H1 (cell line): Measurements from ENCODE around the gene ANKS1B. TPM values are rescaled to one million over a fixed set of nuclear protein-coding genes. Genes with fewer than 3 reads are reported as not detected.

Source experiments
- CTCF ChIA-PET: fragments of 300-600 bp; sonication (Branson Sonifier 250); formaldehyde crosslinking; loops from one replicate; lab custom pipeline; 2021; ENCODE audit not compliant: partially characterized antibody; lab: Charles Lee
- POLR2A ChIA-PET: fragments of 300-600 bp; sonication (Branson Sonifier 250); formaldehyde crosslinking; loops from one replicate; lab custom pipeline; 2021; ENCODE audit warnings: inconsistent platforms; ENCODE audit not compliant: partially characterized antibody; lab: Charles Lee
- DNase-seq, 2 experiments: peaks; one replicate each; pipeline versions ENCODE4 v3.0.0 to v3.0.0-alpha.2; 2010 to 2022; ENCODE audit warnings: low spot score in 2 of 2, low read depth in 1 of 2, mixed read lengths in 1 of 2
- FAIRE-seq: peaks from 2 replicates; lab custom pipeline; 2011; peaks lifted over from hg19 to GRCh38; lab: Jason Lieb, UNC
- H2AFZ ChIP-seq: 2 replicates; pipeline ENCODE4 v1.8.1; 2012; ENCODE audit warnings: low read length, inconsistent platforms
- H2AK5ac ChIP-seq: 2 replicates; pipeline ENCODE4 v1.6.1; 2013; ENCODE audit warnings: low read depth, low read length
- H2BK120ac ChIP-seq: replicated peaks from 2 replicates; pipeline ENCODE3; 2013; ENCODE audit warnings: low read depth, low read length, inconsistent platforms
- H2BK12ac ChIP-seq: 2 replicates; pipeline ENCODE4 v1.6.1; 2013; ENCODE audit warnings: low read depth, low read length
- H2BK15ac ChIP-seq: 2 replicates; pipeline ENCODE4 v1.6.1; 2013; ENCODE audit warnings: low read length
- H2BK20ac ChIP-seq: 2 replicates; pipeline ENCODE4 v1.6.1; 2013; ENCODE audit warnings: low read length
- H2BK5ac ChIP-seq: 2 replicates; pipeline ENCODE4 v1.6.1; 2013; ENCODE audit warnings: low read depth, low read length
- H3K14ac ChIP-seq: 2 replicates; pipeline ENCODE4 v1.6.1; 2013; ENCODE audit warnings: inconsistent platforms; ENCODE audit not compliant: insufficient read length
- H3K18ac ChIP-seq: 2 replicates; pipeline ENCODE4 v1.6.1; 2013; ENCODE audit warnings: low read length; ENCODE audit errors: extremely low read depth
- H3K23ac ChIP-seq: 2 replicates; pipeline ENCODE4 v1.6.1; 2013; ENCODE audit warnings: inconsistent platforms; ENCODE audit not compliant: insufficient read length
- H3K23me2 ChIP-seq: 2 replicates; pipeline ENCODE4 v1.6.1; 2013; ENCODE audit warnings: low read depth, low read length
- H3K27ac ChIP-seq: 2 replicates; pipeline ENCODE4 v1.6.1; 2011; ENCODE audit warnings: low read depth, low read length, inconsistent platforms
- H3K27me3 ChIP-seq, 4 experiments: replicated peaks in 1 of 4; 1 replicate in 1 of 4; 2 replicates in 3 of 4; pipeline versions ENCODE4 v1.6.1 to v1.8.1; 2011 to 2013; ENCODE audit warnings: low read length in 3 of 4, mild to moderate bottlenecking in 3 of 4, inconsistent platforms in 2 of 4, mixed read lengths in 2 of 4, moderate library complexity in 1 of 4; ENCODE audit not compliant: control insufficient read depth in 3 of 4, insufficient read depth in 3 of 4; ENCODE audit errors: extremely low read depth in 1 of 4
- H3K36me3 ChIP-seq, 4 experiments: 2 replicates each; pipeline versions ENCODE4 v1.6.1 to v1.8.1; 2011 to 2013; ENCODE audit warnings: mild to moderate bottlenecking in 4 of 4, low read length in 3 of 4, moderate library complexity in 2 of 4, control low read depth in 1 of 4, inconsistent platforms in 1 of 4; ENCODE audit not compliant: insufficient read depth in 4 of 4, control insufficient read depth in 2 of 4
- H3K4ac ChIP-seq: replicated peaks from 2 replicates; pipeline ENCODE3; 2013; ENCODE audit warnings: low read length, low read depth, mixed read lengths, inconsistent platforms; ENCODE audit not compliant: insufficient read length
- H3K4me1 ChIP-seq, 4 experiments: replicated peaks in 1 of 4; 1 replicate in 1 of 4; 2 replicates in 3 of 4; pipeline versions ENCODE4 v1.6.1 to v1.8.1; 2011 to 2013; ENCODE audit warnings: low read length in 3 of 4, inconsistent platforms in 2 of 4, mixed read lengths in 1 of 4; ENCODE audit not compliant: insufficient read depth in 4 of 4, control insufficient read depth in 3 of 4
- H3K4me2 ChIP-seq, 2 experiments: 2 replicates each; pipeline versions ENCODE4 v1.6.1 to v1.8.1; 2011 to 2013; ENCODE audit warnings: low read depth in 2 of 2, low read length in 2 of 2, control low read depth in 1 of 2, inconsistent platforms in 1 of 2, mild to moderate bottlenecking in 1 of 2; ENCODE audit not compliant: insufficient read depth in 1 of 2
- H3K4me3 ChIP-seq, 4 experiments: fragments of 200-600, 300-600 bp in 1 of 4; sonication (generic), shearing (Covaris generic), sonication (Bioruptor Twin) in 1 of 4; 2 replicates each; pipeline versions ENCODE4 v1.5.1 to v1.8.1; 2011 to 2016; ENCODE audit warnings: low read length in 4 of 4, low read depth in 3 of 4, control low read depth in 2 of 4, inconsistent platforms in 2 of 4, mild to moderate bottlenecking in 2 of 4, mixed read lengths in 1 of 4, moderate library complexity in 1 of 4; ENCODE audit not compliant: insufficient read depth in 2 of 4; ENCODE audit errors: extremely low read depth in 1 of 4
- H3K56ac ChIP-seq: replicated peaks from 2 replicates; pipeline ENCODE3; 2013; ENCODE audit warnings: low read depth, mild to moderate bottlenecking, mixed read lengths, low read length, inconsistent platforms; ENCODE audit not compliant: insufficient read length
- H3K79me1 ChIP-seq: 2 replicates; pipeline ENCODE4 v1.6.1; 2013; ENCODE audit warnings: low read depth, low read length, control low read depth
- H3K79me2 ChIP-seq, 2 experiments: 2 replicates each; pipeline versions ENCODE4 v1.6.1 to v1.8.1; 2012 to 2013; ENCODE audit warnings: low read length in 2 of 2, mild to moderate bottlenecking in 2 of 2, inconsistent platforms in 1 of 2; ENCODE audit not compliant: insufficient read depth in 2 of 2, control insufficient read depth in 1 of 2
- H3K9ac ChIP-seq, 4 experiments: replicated peaks in 1 of 4; 1 replicate in 1 of 4; 2 replicates in 3 of 4; pipeline versions ENCODE4 v1.6.1 to v1.8.1; 2011 to 2013; ENCODE audit warnings: low read depth in 3 of 4, low read length in 3 of 4, control low read depth in 2 of 4, mild to moderate bottlenecking in 2 of 4, moderate library complexity in 2 of 4, inconsistent platforms in 1 of 4; ENCODE audit errors: extremely low read depth in 1 of 4
- H3K9me3 ChIP-seq, 2 experiments: 2 replicates each; pipeline versions ENCODE4 v1.6.1 to v1.8.1; 2012 to 2013; ENCODE audit warnings: mild to moderate bottlenecking in 2 of 2, moderate library complexity in 2 of 2, control low read depth in 1 of 2, inconsistent platforms in 1 of 2, low read depth in 1 of 2, low read length in 1 of 2, mixed read lengths in 1 of 2; ENCODE audit not compliant: insufficient read depth in 2 of 2
- H4K20me1 ChIP-seq, 2 experiments: replicated peaks in 1 of 2; 2 replicates each; pipeline versions ENCODE3 to v1.8.1; 2011 to 2013; ENCODE audit warnings: inconsistent platforms in 2 of 2, low read length in 2 of 2, mild to moderate bottlenecking in 1 of 2; ENCODE audit not compliant: insufficient read depth in 2 of 2, control insufficient read depth in 1 of 2
- H4K5ac ChIP-seq: 2 replicates; pipeline ENCODE4 v1.6.1; 2013; ENCODE audit warnings: low read length, low read depth, mixed read lengths, inconsistent platforms; ENCODE audit not compliant: insufficient read length
- H4K8ac ChIP-seq: 2 replicates; pipeline ENCODE4 v1.8.0; 2013; ENCODE audit warnings: mild to moderate bottlenecking, moderate library complexity, low read length, inconsistent platforms; ENCODE audit not compliant: insufficient read depth; ENCODE audit errors: extremely low read depth
- H4K91ac ChIP-seq: replicated peaks from 2 replicates; pipeline ENCODE3; 2013; ENCODE audit warnings: low read length, mixed read lengths, inconsistent platforms; ENCODE audit not compliant: insufficient read length
- BACH1 ChIP-seq: IDR thresholded peaks from 2 replicates; pipeline ENCODE4 v1.6.1; 2012; ENCODE audit warnings: low read length, improper control_type of control experiment
- CBX5 ChIP-seq: fragments of 300-800, 300-1000 bp; sonication (generic); IDR thresholded peaks from 2 replicates; pipeline ENCODE4 v1.7.1; 2016; ENCODE audit warnings: antibody characterized with exemption, low read length, low read depth
- CBX8 ChIP-seq: fragments of 300-800, 300-1000 bp; sonication (generic); IDR thresholded peaks from 2 replicates; pipeline ENCODE4 v1.7.1; 2016; ENCODE audit warnings: low read depth, low read length, borderline replicate concordance
- CEBPB ChIP-seq: IDR thresholded peaks from 2 replicates; pipeline ENCODE4 v1.6.1; 2012; ENCODE audit warnings: low read depth, low read length
- CHD1 ChIP-seq: IDR thresholded peaks from 2 replicates; pipeline ENCODE4 v1.6.1; 2012; ENCODE audit warnings: low read depth, low read length, improper control_type of control experiment
- E2F6 ChIP-seq: IDR thresholded peaks from 2 replicates; pipeline ENCODE4 v1.6.1; 2012; ENCODE audit warnings: inconsistent platforms
- EZH2 ChIP-seq: fragments of 200-600 bp; sonication (generic); IDR thresholded peaks from 2 replicates; pipeline ENCODE4 v1.7.1; 2012; ENCODE audit warnings: low read depth, mild to moderate bottlenecking, moderate library complexity, low read length, inconsistent platforms; ENCODE audit not compliant: severe bottlenecking
- FOSL1 ChIP-seq: IDR thresholded peaks from 2 replicates; pipeline ENCODE4 v1.6.1; 2011; ENCODE audit warnings: mild to moderate bottlenecking, low read depth, low read length, moderate library complexity; ENCODE audit not compliant: insufficient read depth
- KDM5A ChIP-seq: fragments of 200-600 bp; IDR thresholded peaks from 2 replicates; pipeline ENCODE4 v1.7.1; 2012; ENCODE audit warnings: mild to moderate bottlenecking, low read length, inconsistent platforms, mixed read lengths
- MAX ChIP-seq: IDR thresholded peaks from 2 replicates; pipeline ENCODE4 v1.6.1; 2012; ENCODE audit warnings: inconsistent platforms
- NRF1 ChIP-seq: IDR thresholded peaks from 2 replicates; pipeline ENCODE4 v1.6.1; 2011; ENCODE audit warnings: mild to moderate bottlenecking, low read depth, low read length, improper control_type of control experiment
- RFX5 ChIP-seq: IDR thresholded peaks from 2 replicates; pipeline ENCODE4 v1.6.1; 2011; ENCODE audit warnings: low read depth, low read length, improper control_type of control experiment, borderline replicate concordance
- TBP ChIP-seq: IDR thresholded peaks from 2 replicates; pipeline ENCODE4 v1.6.1; 2011; ENCODE audit warnings: low read depth, low read length, improper control_type of control experiment
- WGBS, 2 experiments: shearing (Covaris generic) in 1 of 2; methylation state at CpG; one replicate each; pipeline versions ENCODE4 v1.1.6 to v1.1.7; 2013 to 2015; ENCODE audit warnings: low lambda C conversion rate in 2 of 2, mixed read lengths in 2 of 2, inconsistent platforms in 1 of 2, low coverage in 1 of 2, missing lambda C conversion rate in 1 of 2; ENCODE audit not compliant: insufficient replicate concordance in 2 of 2, insufficient coverage in 1 of 2, insufficient read length in 1 of 2; ENCODE audit errors: extremely low coverage in 1 of 2, missing lambda C conversion rate in 1 of 2; 5-methylcytosine and 5-hydroxymethylcytosine counted together
- polyA plus RNA-seq, 7 experiments: library from polyadenylated mRNA; depleted of rRNA in 3 of 7; stranded (reverse) in 5 of 7; unstranded in 2 of 7; fragments of >200 nt in 5 of 7; fragments of 200-250 nt in 2 of 7; gene quantifications; 1 replicate in 5 of 7; 2 replicates in 1 of 7; 4 replicates in 1 of 7; pipeline versions ENCODE4 v1.2.1 to v1.2.3, GENCODE V29; 2011 to 2013; ENCODE audit warnings: missing spikeins in 2 of 7, mixed read lengths in 2 of 7
- total RNA-seq: library from RNA; stranded (reverse); fragmentation: NEBNext Ultra II Directional; extraction: Animal tissue kit (Norgen Biotek cat#: 25700); gene quantifications from 2 replicates; pipeline ENCODE4 v1.2.1, GENCODE V29; 2021

ANKS1B gene
- total and polyA plus RNA-seq, 2 of the 8 experiments (the other 6 are each of a cell fraction or from before 2014, with no cell fraction given) = 2.7 to 6.1 TPM

GRCh38 chr12:99370421-99371138 lies 614.2 kb downstream of the ANKS1B start:
- DNase-seq = no peak
- Histone ChIP-seq H3K23ac (no peak overlapping the region), H2BK120ac (no peak overlapping the region), H3K27me3 (no peaks in the 10 kb centered on the region), H4K8ac (no peak overlapping the region), H3K4me3 (no peak overlapping the region), H3K9me3 (no peaks in the 10 kb centered on the region), H4K5ac (no peak overlapping the region), H2BK12ac (no peak overlapping the region), H3K79me2 (no peaks in the 10 kb centered on the region), H3K23me2 (no peaks in the 10 kb centered on the region), H2AFZ (no peak overlapping the region), H4K20me1 (no peaks in the 10 kb centered on the region), H3K4me1 (peaks cover 0 to 3% (median 1%) of the 10 kb centered on the region in 4 experiments; a peak in 4 of 7 replicates), H3K36me3 (no peaks in the 10 kb centered on the region), H3K18ac (no peak overlapping the region), H3K79me1 (no peaks in the 10 kb centered on the region), H2AK5ac (no peak overlapping the region), H3K4me2 (no peak overlapping the region), H2BK15ac (no peak overlapping the region), H3K14ac (no peak overlapping the region), H3K4ac (no peak overlapping the region), H4K91ac (no peak overlapping the region), H2BK20ac (no peak overlapping the region), H3K9ac (no peak overlapping the region), H2BK5ac (no peak overlapping the region), H3K27ac (no peak overlapping the region), H3K56ac (no peak overlapping the region)
- POLR2A ChIA-PET = no interaction called here
- CTCF ChIA-PET = interaction anchor here (0.9 to 2.1 kb wide), 3 partner anchors 10 to 323 kb away, joined by 3 to 6 read pairs (median 4); no protein-coding TSS in a partner anchor
- 87% methylated on average over 1 of the region's 1 CpG; no CpG with 5 or more reads in 1 of the 2 experiments for WGBS, 2 experiments
- no peak for FAIRE-seq
- TF ChIP-seq TBP (no peak), KDM5A (no peak), EZH2 (no peak), E2F6 (no peak), CBX5 (no peak), FOSL1 (no peak), CEBPB (no peak), CBX8 (no peak), BACH1 (no peak), MAX (no peak), CHD1 (no peak), NRF1 (no peak), RFX5 (no peak)
